HTERT RPE-1 (cell line): ENCODE measurements around the gene ADM2.

ENCODE experiments used
- in situ Hi-C: fragments of 300-500 bp; cut with MboI; formaldehyde crosslinking; loops from 4 replicates; pipeline ENCODE4 v1.14.3; 2020; ENCODE audit warnings: low sequenced_read_pairs

Gene ADM2

GRCh38 chr22:50523806-50524675 lies 42.7 kb downstream of the ADM2 start:
- in situ Hi-C loops, result no loop called here

GRCh38 chr22:50524676-50525103 lies 43.3 kb downstream of the ADM2 start:
- in situ Hi-C loops, result no loop called here

GRCh38 chr22:50525104-50525857 lies 43.9 kb downstream of the ADM2 start, which contains the start of gene SCO2:
Gene SCO2, minus strand, starts transcription at chr22:50525598. Its CDS starts 1,187 bp downstream, at chr22:50524411.
- in situ Hi-C loops, result no loop called here

- in situ Hi-C loops, result no loop called here
These were observed 44.4 kb downstream of the ADM2 start for GRCh38 chr22:50525858-50526107.

- in situ Hi-C loops, result no loop called here
These were observed 44.9 kb downstream of the ADM2 start for GRCh38 chr22:50526108-50526833.

- in situ Hi-C loops, result no loop called here
These were observed 45.8 kb downstream of the ADM2 start for GRCh38 chr22:50526834-50527801.

GRCh38 chr22:50527921-50528681 lies 46.8 kb downstream of the ADM2 start:
- in situ Hi-C loops, result no loop called here

GRCh38 chr22:50528682-50529415 lies 47.5 kb downstream of the ADM2 start:
- in situ Hi-C loops, result no loop called here

- in situ Hi-C loops, result no loop called here
These were observed 48.1 kb downstream of the ADM2 start for GRCh38 chr22:50529416-50529896.

- in situ Hi-C loops, result no loop called here
These were observed 48.7 kb downstream of the ADM2 start, which contains the start of gene TYMP for GRCh38 chr22:50529897-50530579. Gene TYMP, minus strand, starts transcription at chr22:50530012. Its CDS starts 303 bp downstream, at chr22:50529709.

- in situ Hi-C loops, result no loop called here
These were observed 49.2 kb downstream of the ADM2 start for GRCh38 chr22:50530580-50530876.

GRCh38 chr22:50530877-50531545 lies 49.7 kb downstream of the ADM2 start:
- in situ Hi-C loops, result no loop called here

- in situ Hi-C loops, result no loop called here
These were observed 50.2 kb downstream of the ADM2 start for GRCh38 chr22:50531546-50531961.

GRCh38 chr22:50531962-50532674 lies 50.8 kb downstream of the ADM2 start:
- in situ Hi-C loops, result no loop called here

- in situ Hi-C loops, result no loop called here
These were observed 51.8 kb downstream of the ADM2 start for GRCh38 chr22:50532824-50533796.
